ENCODE measurements around the gene RAB21.

Gene RAB21

DNA sequence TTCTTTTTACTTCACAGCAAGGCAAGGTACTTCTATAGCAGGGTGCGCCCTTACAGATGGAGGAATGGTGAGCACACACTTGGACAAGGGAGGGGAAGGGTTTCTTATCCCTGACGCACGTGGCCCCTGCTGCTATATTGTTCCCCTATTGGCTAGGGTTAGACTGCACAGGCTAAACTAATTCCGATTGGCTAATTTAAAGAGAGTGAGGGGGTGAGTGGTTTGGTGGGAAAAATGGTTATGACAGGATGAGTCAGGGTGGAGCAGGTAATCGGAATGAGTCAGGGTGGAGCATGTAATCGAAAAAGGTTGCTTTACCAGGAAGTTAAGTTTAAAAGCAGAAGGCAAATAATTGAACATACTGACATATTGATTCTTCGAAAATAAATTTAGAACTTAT, 23.7 kb upstream of the RAB21 start:
- H3K4me1 ChIP-seq (ENCODE audit: insufficient read depth, low read length) = no peaks in the 10 kb centered on the region
- no peak overlapping the region for H3K9ac ChIP-seq (ENCODE audit: low read depth, low read length)
- no peaks in the 10 kb centered on the region for H3K9me3 ChIP-seq (ENCODE audit: insufficient read depth, low read depth, low read length)
- H3K36me3 ChIP-seq (ENCODE audit: insufficient read depth, low read length) = no peaks in the 10 kb centered on the region
- H3K4me3 ChIP-seq (ENCODE audit: low read length) = no peak overlapping the region
- H3K27ac ChIP-seq (ENCODE audit: low read depth, low read length) = no peak overlapping the region
- 79% methylated on average over 7 of the region's 7 CpGs for WGBS
- no peaks in the 10 kb centered on the region for H3K27me3 ChIP-seq (ENCODE audit: insufficient read depth, low read length)

DNA sequence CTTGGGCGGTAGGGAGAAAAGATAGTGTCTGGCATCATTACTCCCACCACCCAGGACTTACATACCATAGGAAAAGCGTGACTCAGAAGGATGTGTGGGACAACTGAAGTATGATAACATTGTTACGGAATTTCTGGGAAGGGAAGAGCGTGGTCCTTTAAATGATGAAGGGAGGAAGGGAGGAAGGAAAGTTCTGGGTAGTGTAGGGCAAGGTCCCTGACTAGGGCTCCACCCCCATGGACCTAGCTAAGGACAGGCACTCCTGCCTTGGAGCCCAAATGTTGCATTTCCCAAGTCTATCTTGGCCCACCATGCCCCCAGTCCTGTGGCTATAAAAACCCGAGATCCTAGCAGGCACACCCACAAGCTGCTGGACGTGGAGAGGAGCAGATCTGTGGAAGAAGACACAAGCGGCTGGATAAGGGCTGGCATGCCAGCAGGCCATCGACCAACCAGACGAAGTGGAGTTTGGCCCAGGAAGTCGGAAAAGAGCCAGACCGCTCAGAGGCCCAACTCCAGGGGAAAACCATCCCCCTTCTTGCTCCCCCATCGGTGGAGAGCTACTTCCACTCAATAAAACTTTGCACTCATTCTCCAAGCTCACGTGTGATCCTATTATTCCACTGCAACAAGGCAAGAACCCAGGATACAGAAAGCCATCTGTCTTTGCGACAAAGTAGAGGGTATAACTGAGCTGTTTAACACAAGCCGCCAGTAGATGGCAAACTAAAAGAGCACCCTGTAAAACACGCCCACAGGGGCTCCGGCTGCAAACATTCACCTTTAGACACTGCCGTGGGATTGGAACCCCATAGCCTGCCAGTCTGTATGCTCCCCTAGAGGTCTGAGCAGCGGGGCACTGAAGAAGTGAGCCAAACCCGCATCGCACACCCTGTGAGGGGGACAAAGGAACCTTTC, 23.0 kb upstream of the RAB21 start:
- H3K9ac ChIP-seq (ENCODE audit: low read depth, low read length) = no peak overlapping the region
- no peak overlapping the region for H3K4me3 ChIP-seq (ENCODE audit: low read length)
- no peaks in the 10 kb centered on the region for H3K9me3 ChIP-seq (ENCODE audit: insufficient read depth, low read depth, low read length)
- no peaks in the 10 kb centered on the region for H3K4me1 ChIP-seq (ENCODE audit: insufficient read depth, low read length)
- WGBS = 86% methylated on average over 20 of the region's 21 CpGs
- H3K27ac ChIP-seq (ENCODE audit: low read depth, low read length) = no peak overlapping the region
- no peaks in the 10 kb centered on the region for H3K27me3 ChIP-seq (ENCODE audit: insufficient read depth, low read length)
- no peaks in the 10 kb centered on the region for H3K36me3 ChIP-seq (ENCODE audit: insufficient read depth, low read length)

DNA sequence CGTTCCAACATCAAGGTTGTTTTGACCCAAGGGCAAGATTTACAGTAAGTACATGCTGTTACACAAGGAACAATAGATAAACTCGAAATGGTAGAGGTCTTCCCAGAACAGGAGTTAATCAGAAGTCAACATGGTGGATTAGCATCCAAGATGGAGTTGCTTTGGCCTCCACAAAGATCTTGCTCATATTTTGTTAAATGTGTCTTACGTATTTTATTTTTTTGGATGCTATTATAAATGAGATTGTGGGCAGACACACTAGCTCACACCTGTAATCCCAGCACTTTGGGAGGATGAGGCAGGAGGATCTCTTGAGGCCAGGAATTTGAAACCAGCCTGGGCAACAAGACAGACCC, 22.3 kb upstream of the RAB21 start:
- Histone ChIP-seq H3K4me3 (ENCODE audit: low read length) (no peak overlapping the region), H3K4me1 (ENCODE audit: insufficient read depth, low read length) (no peaks in the 10 kb centered on the region), H3K36me3 (ENCODE audit: insufficient read depth, low read length) (no peaks in the 10 kb centered on the region), H3K27ac (ENCODE audit: low read depth, low read length) (no peak overlapping the region), H3K27me3 (ENCODE audit: insufficient read depth, low read length) (no peaks in the 10 kb centered on the region), H3K9me3 (ENCODE audit: insufficient read depth, low read depth, low read length) (no peaks in the 10 kb centered on the region), H3K9ac (ENCODE audit: low read depth, low read length) (no peak overlapping the region)
- WGBS = 96% methylated on average over 3 of the region's 3 CpGs

DNA sequence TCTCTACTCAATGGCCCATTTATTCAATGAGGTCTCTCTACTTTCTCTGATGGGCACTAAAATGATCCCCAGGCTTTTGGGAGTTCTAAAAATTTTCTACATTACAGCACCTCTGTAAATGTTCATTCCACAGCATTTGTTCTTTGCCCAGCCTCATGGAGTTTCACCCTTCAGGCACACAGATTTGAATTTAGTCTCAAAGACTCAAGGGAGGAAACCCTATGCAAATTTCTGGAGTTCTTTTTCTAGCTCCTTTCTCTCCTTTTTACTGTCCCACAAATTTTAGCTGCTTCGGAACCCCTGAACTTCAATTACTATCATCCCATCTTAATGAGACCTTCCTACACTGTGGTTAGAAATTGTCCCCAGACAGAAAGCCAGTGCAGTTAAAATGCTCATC, 17.5 kb upstream of the RAB21 start:
- H3K27ac ChIP-seq (ENCODE audit: low read depth, low read length) = no peak overlapping the region
- no peaks in the 10 kb centered on the region for H3K36me3 ChIP-seq (ENCODE audit: insufficient read depth, low read length)
- no peak overlapping the region for H3K4me3 ChIP-seq (ENCODE audit: low read length)
- no peaks in the 10 kb centered on the region for H3K4me1 ChIP-seq (ENCODE audit: insufficient read depth, low read length)
- H3K9ac ChIP-seq (ENCODE audit: low read depth, low read length) = no peak overlapping the region
- no peaks in the 10 kb centered on the region for H3K27me3 ChIP-seq (ENCODE audit: insufficient read depth, low read length)
- WGBS = 96% methylated on average over 1 of the region's 1 CpG
- H3K9me3 ChIP-seq (ENCODE audit: insufficient read depth, low read depth, low read length) = no peaks in the 10 kb centered on the region

DNA sequence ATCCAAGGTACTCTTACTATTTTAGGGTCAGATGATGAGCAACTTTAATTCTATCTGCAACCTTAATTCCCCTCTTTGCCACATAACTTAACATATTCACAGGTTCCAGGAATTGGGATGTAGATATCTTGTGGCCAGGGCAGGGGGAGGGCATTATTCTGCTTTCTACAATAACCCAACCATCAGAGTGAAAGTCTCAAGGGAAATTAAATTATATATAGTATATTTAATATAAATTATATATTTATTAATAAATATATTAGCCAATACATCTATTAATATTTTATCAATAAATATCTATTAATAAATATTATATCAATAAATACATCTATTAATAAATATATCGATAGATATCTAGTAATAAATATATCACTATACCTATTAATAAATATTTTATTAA, 11.7 kb upstream of the RAB21 start:
- H3K27ac ChIP-seq (ENCODE audit: low read depth, low read length) = no peak overlapping the region
- H3K9ac ChIP-seq (ENCODE audit: low read depth, low read length) = no peak overlapping the region
- no CpG with 5 or more reads among the region's 1 CpG for WGBS
- H3K4me3 ChIP-seq (ENCODE audit: low read length) = no peak overlapping the region
- no peaks in the 10 kb centered on the region for H3K9me3 ChIP-seq (ENCODE audit: insufficient read depth, low read depth, low read length)
- no peaks in the 10 kb centered on the region for H3K36me3 ChIP-seq (ENCODE audit: insufficient read depth, low read length)
- 0 out of 2 replicates have a peak, but pooled peaks cover under 1% of the 10 kb centered on the region for H3K4me1 ChIP-seq (ENCODE audit: insufficient read depth, low read length)
- no peaks in the 10 kb centered on the region for H3K27me3 ChIP-seq (ENCODE audit: insufficient read depth, low read length)

DNA sequence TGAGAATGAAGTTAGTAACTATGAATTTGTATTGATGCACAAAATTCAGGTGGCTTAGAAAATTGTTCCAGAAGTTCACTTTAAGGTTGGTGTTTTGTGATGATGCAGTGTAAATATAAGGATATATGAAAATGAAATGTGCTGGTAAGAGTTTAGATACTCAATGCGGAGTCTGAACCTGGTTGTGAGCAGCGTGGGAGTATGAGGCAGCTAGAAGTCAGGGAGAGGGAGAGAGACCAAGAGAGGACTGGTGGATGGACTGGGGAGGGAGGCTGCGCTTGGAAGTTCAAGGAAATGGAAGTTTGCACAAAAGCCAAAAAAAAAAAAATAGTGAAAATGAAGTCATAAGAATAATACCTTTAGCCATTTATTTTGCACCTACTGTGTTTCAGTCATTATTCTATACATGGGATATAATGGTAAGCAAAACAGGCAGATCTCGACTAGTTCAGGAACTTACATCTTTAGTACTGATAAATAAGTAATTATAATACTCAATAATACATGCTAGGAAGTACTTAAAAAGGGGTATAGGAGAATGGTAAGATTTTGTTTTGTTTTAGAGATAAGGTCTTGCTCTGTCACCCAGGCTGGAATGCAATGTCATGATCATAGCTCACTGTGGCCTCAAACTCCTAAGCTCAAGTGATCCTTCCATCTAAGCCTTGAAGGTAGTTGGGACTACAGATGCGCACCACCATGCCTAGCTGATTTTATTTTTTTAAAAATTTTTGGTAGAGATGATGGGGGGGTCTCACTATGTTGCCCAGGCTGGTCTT, 10.0 kb upstream of the RAB21 start:
- Histone ChIP-seq H3K27me3 (ENCODE audit: insufficient read depth, low read length) (no peaks in the 10 kb centered on the region), H3K27ac (ENCODE audit: low read depth, low read length) (no peak overlapping the region), H3K9me3 (ENCODE audit: insufficient read depth, low read depth, low read length) (no peaks in the 10 kb centered on the region), H3K36me3 (ENCODE audit: insufficient read depth, low read length) (no peaks in the 10 kb centered on the region), H3K4me3 (ENCODE audit: low read length) (no peak overlapping the region), H3K9ac (ENCODE audit: low read depth, low read length) (no peak overlapping the region), H3K4me1 (ENCODE audit: insufficient read depth, low read length) (peaks cover 15% of the 10 kb centered on the region)
- WGBS = 97% methylated on average over 4 of the region's 5 CpGs

DNA sequence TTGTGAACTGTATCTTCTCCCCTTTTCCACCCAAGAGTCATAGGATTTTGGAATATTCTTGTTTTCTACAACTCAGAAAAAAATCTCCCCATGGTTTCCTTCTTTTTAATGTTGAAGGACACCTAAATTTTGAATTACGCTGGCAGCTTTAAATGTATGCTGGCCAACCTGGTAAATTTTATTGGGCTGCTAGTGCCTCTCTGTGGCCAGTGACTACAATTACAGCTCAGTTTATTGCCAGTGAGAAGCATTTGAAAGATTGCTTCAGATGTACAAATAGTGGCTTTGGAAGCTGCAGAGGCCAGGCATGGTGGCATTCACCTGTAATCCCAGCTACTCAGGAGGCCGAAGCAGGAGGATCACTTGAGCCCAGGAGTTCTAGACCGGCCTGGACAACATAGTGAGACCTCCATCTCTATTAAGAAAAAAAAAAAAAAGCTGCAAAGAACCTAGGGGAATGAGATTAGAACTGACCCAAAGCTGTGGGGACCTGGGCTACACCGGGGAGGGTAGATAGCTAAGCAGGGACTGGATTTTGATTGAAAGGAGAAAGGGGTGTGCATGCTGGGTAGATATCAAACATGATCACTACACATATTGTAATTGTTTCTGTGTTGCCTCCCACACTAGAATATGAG, 7.6 kb upstream of the RAB21 start:
- H3K4me3 ChIP-seq (ENCODE audit: low read length) = no peak overlapping the region
- 61% methylated on average over 4 of the region's 4 CpGs for WGBS
- no peaks in the 10 kb centered on the region for H3K9me3 ChIP-seq (ENCODE audit: insufficient read depth, low read depth, low read length)
- no peaks in the 10 kb centered on the region for H3K36me3 ChIP-seq (ENCODE audit: insufficient read depth, low read length)
- peaks cover 20% of the 10 kb centered on the region for H3K4me1 ChIP-seq (ENCODE audit: insufficient read depth, low read length)
- H3K27ac ChIP-seq (ENCODE audit: low read depth, low read length) = no peak overlapping the region
- no peak overlapping the region for H3K9ac ChIP-seq (ENCODE audit: low read depth, low read length)
- no peaks in the 10 kb centered on the region for H3K27me3 ChIP-seq (ENCODE audit: insufficient read depth, low read length)

DNA sequence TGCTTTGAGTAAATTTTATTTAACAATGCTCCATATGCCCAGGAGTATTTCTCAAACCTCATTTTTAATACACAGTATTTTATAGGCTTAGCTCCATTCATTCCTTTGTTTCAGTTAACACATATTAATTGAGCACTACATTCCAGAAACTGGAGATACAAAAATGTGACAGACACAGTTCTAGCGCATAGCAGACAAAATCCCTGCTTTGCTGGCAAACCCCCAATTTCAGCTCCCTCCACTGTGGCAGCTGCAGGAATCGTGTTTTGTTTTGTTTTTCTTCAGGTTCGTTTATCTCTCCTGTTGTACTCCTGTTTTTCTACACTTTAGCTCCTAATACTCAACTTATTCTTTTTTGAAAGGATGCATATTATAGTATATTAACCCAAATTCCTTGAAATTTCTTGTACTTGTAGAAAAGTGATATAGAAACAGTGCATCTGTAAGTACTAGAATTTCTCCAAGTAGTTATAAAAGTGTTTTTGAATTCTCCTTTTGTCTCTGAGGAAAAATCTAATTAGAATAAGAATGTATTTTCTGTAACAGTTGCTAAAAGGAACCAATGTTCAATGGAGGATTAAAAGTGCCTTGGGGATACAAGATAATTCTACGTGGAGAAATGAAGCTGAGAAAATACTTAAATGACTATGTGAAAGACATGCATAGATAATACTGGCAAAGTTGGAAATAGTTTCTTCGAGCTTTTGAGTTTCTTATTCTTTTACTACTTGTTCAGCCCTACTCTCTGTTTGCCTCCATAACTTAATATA, 6.4 kb upstream of the RAB21 start:
- Histone ChIP-seq H3K4me3 (ENCODE audit: low read length) (no peak overlapping the region), H3K36me3 (ENCODE audit: insufficient read depth, low read length) (no peaks in the 10 kb centered on the region), H3K27me3 (ENCODE audit: insufficient read depth, low read length) (no peaks in the 10 kb centered on the region), H3K27ac (ENCODE audit: low read depth, low read length) (no peak overlapping the region), H3K4me1 (ENCODE audit: insufficient read depth, low read length) (peaks cover 20% of the 10 kb centered on the region), H3K9me3 (ENCODE audit: insufficient read depth, low read depth, low read length) (no peaks in the 10 kb centered on the region), H3K9ac (ENCODE audit: low read depth, low read length) (no peak overlapping the region)
- WGBS = 87% methylated on average over 4 of the region's 5 CpGs

DNA sequence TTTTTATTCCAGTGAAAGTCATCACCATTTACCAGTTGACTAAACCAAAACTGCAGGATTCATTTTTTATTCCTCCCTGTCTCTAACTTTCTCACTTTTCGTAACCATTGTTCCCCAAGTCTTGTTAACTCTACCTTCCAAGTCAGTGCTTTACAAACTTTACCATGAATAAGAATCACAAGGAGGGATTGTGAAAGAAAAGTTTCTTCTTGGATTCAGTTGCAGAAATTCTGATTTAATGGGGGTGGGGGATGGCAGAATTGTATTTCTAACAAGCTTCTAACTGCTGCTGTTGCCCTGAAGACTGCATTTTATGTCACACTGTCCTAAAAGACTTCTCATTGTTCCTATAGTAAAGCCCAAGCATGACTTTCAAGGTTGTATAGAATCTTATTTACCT, 5.0 kb upstream of the RAB21 start:
- H3K4me3 ChIP-seq (ENCODE audit: low read length) = no peak overlapping the region; the same call in 1 of the 2 replicates
- WGBS = 83% methylated on average over 1 of the region's 1 CpG
- peaks cover 20% of the 10 kb centered on the region for H3K4me1 ChIP-seq (ENCODE audit: insufficient read depth, low read length)
- peak overlapping the region; percentile 32; the same call in 1 of the 2 replicates for H3K9ac ChIP-seq (ENCODE audit: low read depth, low read length)
- H3K27ac ChIP-seq (ENCODE audit: low read depth, low read length) = peak overlapping the region; percentile 68; the same call in 1 of the 2 replicates
- no peaks in the 10 kb centered on the region for H3K36me3 ChIP-seq (ENCODE audit: insufficient read depth, low read length)
- no peaks in the 10 kb centered on the region for H3K27me3 ChIP-seq (ENCODE audit: insufficient read depth, low read length)
- no peaks in the 10 kb centered on the region for H3K9me3 ChIP-seq (ENCODE audit: insufficient read depth, low read depth, low read length)

DNA sequence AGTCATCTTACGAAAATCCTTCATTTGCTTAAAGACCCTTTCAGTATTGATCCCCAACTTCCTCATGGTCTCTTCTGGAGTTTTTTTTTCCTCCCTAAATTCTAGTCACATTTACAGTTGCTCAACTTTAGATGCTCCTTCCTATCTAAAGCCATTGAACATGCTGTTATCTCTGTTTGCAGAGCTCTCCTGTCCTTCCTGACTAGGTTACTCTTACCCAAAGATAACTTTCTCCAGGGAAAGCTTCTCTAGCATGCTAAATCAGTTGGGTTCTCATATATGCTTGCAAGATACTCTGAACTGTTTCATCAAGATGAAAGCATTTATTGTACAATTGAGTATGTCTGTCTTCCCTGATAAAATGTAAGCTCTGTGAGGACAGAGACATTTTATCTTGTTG, 1.8 kb upstream of the RAB21 start:
- Histone ChIP-seq H3K4me1 (ENCODE audit: insufficient read depth, low read length) (peaks cover 20% of the 10 kb centered on the region), H3K27me3 (ENCODE audit: insufficient read depth, low read length) (no peaks in the 10 kb centered on the region), H3K4me3 (ENCODE audit: low read length) (no peak overlapping the region), H3K27ac (ENCODE audit: low read depth, low read length) (no peak overlapping the region), H3K9ac (ENCODE audit: low read depth, low read length) (no peak overlapping the region), H3K36me3 (ENCODE audit: insufficient read depth, low read length) (peaks cover 9% of the 10 kb centered on the region), H3K9me3 (ENCODE audit: insufficient read depth, low read depth, low read length) (no peaks in the 10 kb centered on the region)
- WGBS = 94% methylated on average over 1 of the region's 1 CpG

Measured in HUES64 (cell line).